HG03139 (cell line): ENCODE results near the gene ADI1.
"Not testable (repeated sequence)": the region's sequence is repeated elsewhere in the genome, so short reads cannot be mapped to it uniquely, and the experiment has no call there.

Experiments
- ATAC-seq: cut with Tn5 transposase; IDR thresholded peaks from one replicate; pipeline ENCODE4 v1.9.1; 2021; ENCODE audit not compliant: unreplicated experiment

Gene ADI1

GRCh38 chr2:3494984-3495666, 24.2 kb downstream of the ADI1 start:
- ATAC-seq, result no peak

GRCh38 chr2:3493615-3494007, 25.7 kb downstream of the ADI1 start:
- no peak for ATAC-seq

DNA sequence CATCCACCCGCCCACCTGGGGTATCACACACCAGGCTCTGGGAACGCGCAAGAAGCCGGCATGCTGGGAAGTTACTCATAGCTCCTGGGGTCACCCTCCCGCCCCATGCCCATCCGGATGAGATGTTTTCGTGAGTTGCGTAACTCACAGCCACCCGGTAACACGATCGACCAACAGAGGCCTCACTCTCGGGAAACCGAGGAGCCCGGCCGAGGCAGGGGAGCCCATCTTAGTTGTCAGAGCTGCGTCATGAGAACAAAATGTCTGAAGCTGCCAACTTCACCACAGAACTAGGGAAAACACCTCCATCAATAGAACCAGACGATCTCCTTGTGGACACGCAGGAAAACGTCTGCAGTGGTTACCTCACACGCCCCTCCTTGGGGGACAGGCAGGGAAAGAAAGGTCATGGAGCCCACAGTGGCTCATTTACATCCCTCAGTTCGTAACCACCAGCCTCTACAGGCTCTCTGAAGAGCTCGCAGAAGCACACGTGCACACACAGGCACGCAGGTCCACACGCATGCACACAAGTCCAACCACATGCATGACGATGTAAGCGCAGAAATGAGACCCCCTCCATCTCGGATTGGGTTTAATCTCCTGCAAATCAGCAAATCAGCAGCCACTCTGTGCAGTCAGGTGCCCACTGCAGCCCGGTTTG, 26.2 kb downstream of the ADI1 start:
- no peak for ATAC-seq

- not testable (repeated sequence) for ATAC-seq
Observed at GRCh38 chr2:3492475-3492787, 26.9 kb downstream of the ADI1 start.

DNA sequence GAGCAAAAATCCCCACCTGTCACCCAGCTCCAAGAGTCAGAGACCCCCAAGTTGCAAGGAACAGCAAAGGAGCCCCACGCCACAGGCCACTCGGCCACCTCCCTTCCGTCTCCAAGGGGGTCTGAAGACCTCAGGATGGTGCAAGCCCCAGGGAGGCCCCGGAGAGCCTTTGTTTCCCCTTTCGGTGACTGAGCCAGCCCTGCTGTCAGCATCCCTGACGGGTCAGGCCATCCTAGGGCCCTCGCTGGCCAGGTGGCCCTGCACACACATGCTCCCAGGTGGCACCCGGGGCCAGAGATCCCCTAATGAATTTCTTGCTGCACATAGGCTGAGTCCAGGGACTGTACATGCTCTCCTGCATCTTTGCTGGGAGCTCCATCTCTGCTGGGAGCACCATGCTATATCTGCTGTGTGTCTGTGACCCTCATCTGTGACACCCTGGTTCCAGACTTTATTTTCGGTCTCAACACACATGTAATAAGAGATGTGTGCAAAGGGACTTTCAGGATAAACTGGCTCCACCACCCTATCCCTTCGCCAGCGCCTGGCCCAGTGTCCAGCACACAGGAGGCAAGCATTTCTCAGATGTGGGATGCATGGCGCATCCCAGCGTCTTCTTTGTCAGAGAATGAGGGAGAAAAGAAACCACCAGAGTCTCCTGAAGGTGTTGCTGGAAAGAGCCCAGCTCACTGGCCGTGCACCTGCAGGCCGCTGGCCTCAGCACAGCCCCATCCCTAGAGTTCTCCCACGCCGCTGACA, 27.4 kb downstream of the ADI1 start:
- ATAC-seq, result no peak

DNA sequence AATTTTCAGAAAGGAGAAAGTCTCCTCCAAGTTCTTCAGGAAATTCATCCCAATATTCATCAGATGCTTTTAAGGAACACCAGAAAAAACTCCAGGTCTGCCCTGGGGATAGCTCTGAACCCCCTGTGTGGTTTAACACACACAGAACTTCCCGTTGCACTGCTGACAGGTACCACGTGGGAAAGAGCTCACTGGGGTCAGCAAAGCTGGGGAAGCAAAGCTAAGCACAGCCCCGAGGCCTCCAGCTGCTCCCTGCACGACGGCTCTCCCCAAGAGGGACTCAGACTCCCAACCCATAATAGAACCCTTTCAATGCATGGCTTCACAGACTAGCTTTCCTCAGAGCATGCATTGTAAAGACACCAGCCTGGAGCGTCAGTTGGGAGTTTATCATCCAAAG, 28.0 kb downstream of the ADI1 start:
- no peak for ATAC-seq

GRCh38 chr2:3490191-3491170, 28.9 kb downstream of the ADI1 start:
- no peak for ATAC-seq

DNA sequence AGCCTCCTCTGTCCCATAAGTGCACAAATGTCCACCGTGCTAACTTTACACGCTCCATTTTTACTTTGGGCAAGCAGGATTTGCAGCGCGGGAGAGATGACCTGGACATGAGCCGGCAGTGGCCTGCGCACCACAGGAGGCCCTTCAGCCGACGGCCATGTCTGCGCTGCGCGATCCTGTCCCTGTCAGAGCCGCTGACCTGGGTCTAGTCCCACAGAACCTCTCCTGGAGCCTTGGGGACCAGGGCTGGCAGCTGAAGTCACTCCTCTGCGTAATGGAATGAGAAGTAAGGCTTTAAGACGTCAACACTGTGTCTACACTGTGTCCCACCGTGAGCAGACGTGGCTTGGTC, 29.6 kb downstream of the ADI1 start:
- no peak for ATAC-seq

GRCh38 chr2:3488855-3489763, 30.2 kb downstream of the ADI1 start:
- no peak for ATAC-seq

- no peak for ATAC-seq
Observed at GRCh38 chr2:3488061-3488531, 31.2 kb downstream of the ADI1 start.

DNA sequence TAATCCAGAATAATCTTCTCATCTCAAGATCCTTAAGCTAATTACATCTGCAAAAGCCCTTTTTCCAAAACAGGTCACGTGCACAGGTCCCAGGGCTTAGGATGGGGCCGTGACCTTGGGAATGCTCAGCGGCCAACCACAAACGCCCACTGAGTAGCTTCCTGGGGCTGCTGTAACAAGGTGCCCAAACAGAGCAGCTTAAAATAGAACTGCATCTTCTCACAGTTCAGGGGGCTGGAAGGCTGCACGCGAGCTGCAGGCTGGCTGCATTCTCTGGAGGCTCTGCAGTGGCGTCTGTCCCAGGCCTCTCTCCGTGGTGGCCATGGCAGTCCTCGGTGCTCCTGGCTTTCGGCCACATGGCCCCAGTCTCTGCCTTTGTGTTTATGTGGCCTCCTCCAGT, 31.9 kb downstream of the ADI1 start:
- no peak for ATAC-seq

DNA sequence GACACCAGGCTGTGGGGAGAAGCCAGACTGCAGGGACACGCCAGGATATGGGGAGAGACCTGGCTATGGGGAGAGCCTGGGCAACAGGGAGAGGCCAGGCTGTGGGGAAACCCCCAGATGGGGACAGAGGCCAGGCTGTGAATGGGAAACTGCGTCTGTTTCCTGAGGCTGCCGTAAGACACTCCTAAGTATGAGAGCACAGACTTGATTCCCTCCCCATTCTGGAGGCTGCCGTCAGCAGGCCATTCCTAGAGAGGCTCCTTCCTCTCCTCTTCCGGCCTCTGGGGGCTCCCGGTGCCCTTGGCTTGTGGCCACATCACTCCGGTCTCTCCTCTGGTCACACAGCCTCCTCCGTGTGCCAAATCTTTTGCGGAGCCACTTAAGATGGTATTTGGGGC, 32.3 kb downstream of the ADI1 start:
- ATAC-seq, result no peak

- no peak for ATAC-seq
Observed at GRCh38 chr2:3486047-3487027, 33.0 kb downstream of the ADI1 start.

DNA sequence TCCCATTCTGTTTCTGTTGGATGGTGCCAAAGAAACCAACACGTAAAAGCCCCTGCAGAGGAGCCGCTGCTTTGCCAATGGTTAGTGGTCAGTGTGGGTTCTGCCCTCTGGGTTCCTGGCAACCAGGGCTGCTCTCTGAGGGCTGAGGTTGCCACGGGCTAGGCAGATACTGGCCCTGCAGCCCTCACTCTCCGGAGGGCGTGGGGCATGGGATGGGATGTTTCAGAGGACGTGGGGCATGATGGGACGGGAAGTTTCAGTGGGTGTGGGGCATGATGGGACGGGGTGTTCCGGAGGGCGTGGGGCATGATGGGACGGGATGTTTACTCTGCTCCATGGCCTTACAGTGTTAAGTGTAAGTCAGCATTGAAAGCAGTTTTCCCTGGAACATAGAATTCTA, 34.2 kb downstream of the ADI1 start:
- no peak for ATAC-seq

DNA sequence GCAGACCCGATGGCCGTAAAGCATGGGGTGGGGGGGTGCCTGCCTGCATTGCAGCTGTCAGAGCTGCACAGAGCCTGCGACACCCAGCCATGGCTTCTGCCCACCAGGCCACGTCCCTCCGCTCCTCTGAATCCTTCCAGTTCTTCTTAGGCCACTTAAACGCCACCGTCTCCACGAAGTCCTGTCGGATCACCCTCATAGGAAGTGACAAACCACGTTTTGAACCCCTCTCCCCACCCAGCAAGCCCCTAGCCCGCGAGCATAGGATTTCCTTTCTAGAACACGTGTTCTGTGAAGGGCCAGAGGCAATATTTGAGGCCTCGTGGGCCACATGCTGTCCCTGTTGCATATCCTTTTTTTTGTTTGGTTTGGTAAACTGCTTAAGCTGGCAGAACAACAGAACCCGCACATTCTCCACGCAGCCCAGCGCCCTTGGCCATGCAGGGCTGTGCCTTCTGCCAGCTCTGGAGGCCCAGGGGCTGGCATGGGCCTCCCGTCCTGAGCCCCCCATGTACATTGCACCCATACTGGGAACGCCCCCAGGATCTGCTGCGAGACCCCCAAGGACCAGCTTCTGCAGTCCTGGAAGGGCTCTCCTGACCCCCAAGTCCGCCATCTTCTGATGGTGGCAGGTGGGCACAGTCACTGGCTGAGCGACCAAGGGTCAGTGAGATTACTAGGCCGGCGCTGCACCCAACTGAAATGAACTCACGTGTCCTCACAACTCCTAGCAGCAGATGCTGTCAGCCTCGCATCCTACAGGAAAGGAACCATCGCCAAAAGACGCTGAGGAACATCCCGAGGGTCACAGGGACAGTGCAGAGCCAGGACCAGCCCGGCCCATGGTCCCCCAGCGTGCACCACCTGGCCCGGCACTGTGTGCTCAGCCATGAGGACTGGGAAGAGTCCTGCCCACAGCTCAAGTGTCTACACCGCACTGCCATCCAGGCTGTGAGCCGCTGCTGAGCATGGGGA, 35.1 kb downstream of the ADI1 start:
- ATAC-seq, result no peak

GRCh38 chr2:3483227-3483985, 35.9 kb downstream of the ADI1 start:
- ATAC-seq, result no peak

DNA sequence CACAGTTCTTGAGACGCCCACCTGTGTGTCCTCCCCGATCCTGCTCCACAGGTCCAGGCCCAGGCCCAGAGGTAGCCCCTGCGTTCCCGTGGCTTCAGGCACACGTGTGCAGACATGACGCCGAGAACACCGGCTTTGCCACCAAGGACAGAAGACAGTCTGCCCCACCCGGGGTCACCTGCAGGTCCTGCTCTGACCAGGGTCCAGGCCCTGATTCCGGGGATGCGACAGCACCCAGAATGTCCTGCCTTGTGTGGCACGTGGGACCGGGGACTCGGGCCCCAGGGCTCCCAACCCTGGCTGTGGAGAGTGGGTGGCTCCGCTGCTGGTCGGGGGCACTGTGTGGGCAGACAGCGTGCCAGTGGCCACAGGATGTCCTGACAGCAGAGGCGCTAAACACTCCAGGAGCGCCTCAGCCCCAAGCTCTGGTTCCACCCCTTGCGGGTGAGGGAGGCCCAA, 36.9 kb downstream of the ADI1 start:
- no peak for ATAC-seq
